Lung (tissue), 12 donors: Measurements from ENCODE around the gene DHRSX. TPM values are rescaled to one million over a fixed set of nuclear protein-coding genes. Genes with fewer than 3 reads are reported as not detected.

Experiments
- ATAC-seq: fragments of 200-7000 bp; cut with Tn5 transposase; one replicate; pipeline ENCODE4 v1.9.1; 2020; ENCODE audit warnings: moderate number of reproducible peaks; ENCODE audit not compliant: insufficient read depth, low FRiP score
- DNase-seq, 3 donors: peaks; one replicate each; pipeline ENCODE4 v3.0.0-alpha.2; 2013 to 2017
- H3K27ac ChIP-seq, 2 donors: one replicate each; pipeline ENCODE4 v1.5.1; 2013; ENCODE audit warnings: mild to moderate bottlenecking in 2 of 2, moderate library complexity in 2 of 2, control low read depth in 1 of 2, inconsistent platforms in 1 of 2, low read depth in 1 of 2, low read length in 1 of 2
- H3K27me3 ChIP-seq, 3 donors: one replicate each; pipeline ENCODE4 v1.5.1; 2013; ENCODE audit warnings: low read length in 2 of 3; ENCODE audit not compliant: control insufficient read depth in 3 of 3, insufficient read depth in 3 of 3
- H3K36me3 ChIP-seq, 4 donors: one replicate each; pipeline ENCODE4 v1.5.1; 2013; ENCODE audit warnings: low read length in 4 of 4, mild to moderate bottlenecking in 1 of 4, moderate library complexity in 1 of 4; ENCODE audit not compliant: control insufficient read depth in 4 of 4, insufficient read depth in 4 of 4
- H3K4me1 ChIP-seq, 5 donors: one replicate each; pipeline ENCODE4 v1.5.1; 2013; ENCODE audit warnings: low read length in 5 of 5, mild to moderate bottlenecking in 2 of 5, moderate library complexity in 1 of 5; ENCODE audit not compliant: control insufficient read depth in 5 of 5, insufficient read depth in 5 of 5
- H3K4me3 ChIP-seq: one replicate; pipeline ENCODE4 v1.5.1; 2013; ENCODE audit warnings: mild to moderate bottlenecking, control low read depth, moderate library complexity
- H3K9ac ChIP-seq, 2 donors: one replicate each; pipeline ENCODE4 v1.5.1; 2013; ENCODE audit warnings: low read length in 2 of 2, control low read depth in 1 of 2; ENCODE audit not compliant: insufficient read depth in 1 of 2
- H3K9me3 ChIP-seq, 4 donors: one replicate each; pipeline ENCODE4 v1.5.1; 2013; ENCODE audit warnings: low read length in 3 of 4, mild to moderate bottlenecking in 1 of 4, moderate library complexity in 1 of 4; ENCODE audit not compliant: control insufficient read depth in 4 of 4, insufficient read depth in 3 of 4
- CTCF ChIP-seq: IDR thresholded peaks from 2 replicates; pipeline ENCODE4 v1.5.1; 2012; ENCODE audit warnings: mild to moderate bottlenecking; ENCODE audit errors: control extremely low read depth, extremely low read depth
- WGBS, 2 donors: extraction: QIAGEN DNeasy Blood & Tissue Kit; methylation state at CpG; one replicate each; pipeline ENCODE4 v1.1.7; 2013; 5-methylcytosine and 5-hydroxymethylcytosine counted together
- polyA plus RNA-seq, 2 donors: library from polyadenylated mRNA; stranded (reverse); fragments of 200-250 nt; gene quantifications; one replicate each; pipeline ENCODE4 v1.2.1, GENCODE V29; 2013
- total RNA-seq, 2 donors: library from RNA; depleted of rRNA in 1 of 2; stranded (reverse); fragments of >200 nt in 1 of 2; gene quantifications; one replicate each; pipeline ENCODE4 v1.2.1, GENCODE V29; 2014 to 2021
- donor health status: control.
- donor health status: control.
- donor health status: Bipolar disorder and iron deficiency.
- donor health status: healthy.
- donor health status: DM: yes; HTN: yes; CAD: no.

DHRSX gene
- total and polyA plus RNA-seq, 4 donors, result 7.0 to 26.3 (median 18.9) TPM

- H3K9me3 ChIP-seq, result peaks cover 0 to under 1% (median 0%) of the 10 kb centered on the region in 4 donors
- no peaks in the 10 kb centered on the region for H3K27me3 ChIP-seq
- no peak overlapping the region for H3K27ac ChIP-seq
- 94 to 96% methylated on average over 12 of the region's 12 CpGs for whole genome bisulfite sequencing, 2 donors
- ATAC-seq (no peak), DNase-seq (no peak)
- H3K9ac ChIP-seq, result no peak overlapping the region
- H3K4me3 ChIP-seq, result no peak overlapping the region
- peaks cover 0 to 4% (median 0%) of the 10 kb centered on the region in 5 donors for H3K4me1 ChIP-seq
- TF ChIP-seq CTCF, result no peak
- H3K36me3 ChIP-seq, result peaks cover 0 to 9% (median 3%) of the 10 kb centered on the region in 4 donors
Observed at GRCh38 chrX:2434270-2435163, 66.3 kb downstream of the DHRSX start.

- WGBS, 2 donors, result 80 to 82% methylated on average over 11 of the region's 11 CpGs
- no peaks in the 10 kb centered on the region for H3K27me3 ChIP-seq
- DNase-seq (no peak), ATAC-seq (no peak)
- H3K36me3 ChIP-seq, result peaks cover 0 to 9% (median 3%) of the 10 kb centered on the region in 4 donors
- peaks cover 0 to 4% (median 0%) of the 10 kb centered on the region in 5 donors for H3K4me1 ChIP-seq
- H3K9me3 ChIP-seq, result no peaks in the 10 kb centered on the region
- no peak for TF ChIP-seq CTCF
- H3K9ac ChIP-seq, result no peak overlapping the region
- no peak overlapping the region for H3K27ac ChIP-seq
- H3K4me3 ChIP-seq, result no peak overlapping the region
Observed at GRCh38 chrX:2432298-2432863, 68.4 kb downstream of the DHRSX start.

- Histone ChIP-seq H3K27me3 (no peaks in the 10 kb centered on the region), H3K4me3 (no peak overlapping the region)
- WGBS, 2 donors, result 46 to 74% methylated on average over 13 of the region's 13 CpGs
Observed at GRCh38 chrX:2430265-2430825, 70.4 kb downstream of the DHRSX start.

More at GRCh38 chrX:2430265-2430825, 70.4 kb downstream of the DHRSX start:
- peaks cover 0 to 3% (median 0%) of the 10 kb centered on the region in 4 donors for H3K9me3 ChIP-seq
- DNase-seq (peak in 2 of 3 donors; percentile 11 to 18), ATAC-seq (no peak)
- H3K4me1 ChIP-seq, result peaks cover 0 to 4% (median 0%) of the 10 kb centered on the region in 5 donors
- H3K9ac ChIP-seq, result no peak overlapping the region
- H3K36me3 ChIP-seq, result peaks cover 0 to 7% (median 3%) of the 10 kb centered on the region in 4 donors
- H3K27ac ChIP-seq, result no peak overlapping the region
- TF ChIP-seq CTCF, result no peak
